Endodermal cell (in vitro differentiated cells): ENCODE measurements around the gene HIP1R. TPM values are rescaled to one million over a fixed set of nuclear protein-coding genes. Genes with fewer than 3 reads are reported as not detected.
A peak's percentile ranks its signal among the peaks of the same experiment; 100 is the strongest.

Source experiments
- DNase-seq: peaks from one replicate; pipeline ENCODE4 v3.0.0-alpha.2; 2017
- H3K27ac ChIP-seq: 2 replicates; pipeline ENCODE4 v1.5.1; 2013; ENCODE audit warnings: mild to moderate bottlenecking, low read depth, low read length, moderate library complexity
- H3K27me3 ChIP-seq: 2 replicates; pipeline ENCODE4 v1.6.1; 2013; ENCODE audit warnings: mild to moderate bottlenecking, low read length, moderate library complexity; ENCODE audit not compliant: insufficient read depth, control insufficient read depth, poor library complexity, severe bottlenecking
- H3K36me3 ChIP-seq: 2 replicates; pipeline ENCODE4 v1.7.0; 2013; ENCODE audit warnings: mild to moderate bottlenecking, low read length, moderate library complexity; ENCODE audit not compliant: control insufficient read depth, insufficient read depth
- H3K4me1 ChIP-seq: one replicate; pipeline ENCODE4 v1.7.0; 2013; ENCODE audit warnings: low read length; ENCODE audit not compliant: control insufficient read depth, insufficient read depth
- H3K4me3 ChIP-seq: 2 replicates; pipeline ENCODE4 v1.5.1; 2013; ENCODE audit warnings: mild to moderate bottlenecking, low read length, moderate library complexity
- H3K9ac ChIP-seq: 2 replicates; pipeline ENCODE4 v1.6.1; 2013; ENCODE audit warnings: mild to moderate bottlenecking, low read length, moderate library complexity; ENCODE audit not compliant: poor library complexity, severe bottlenecking; ENCODE audit errors: extremely low read depth
- H3K9me3 ChIP-seq: 2 replicates; pipeline ENCODE4 v1.6.1; 2013; ENCODE audit warnings: mild to moderate bottlenecking, low read length, moderate library complexity; ENCODE audit not compliant: control insufficient read depth
- H3K27ac Mint-ChIP-seq: 2 replicates; pipeline ENCODE4 v1.8.0; 2020; ENCODE audit warnings: mixed read lengths
- H3K27me3 Mint-ChIP-seq: 2 replicates; pipeline ENCODE4 v1.8.0; 2021; ENCODE audit warnings: mild to moderate bottlenecking, mixed read lengths; ENCODE audit not compliant: insufficient read depth
- H3K36me3 Mint-ChIP-seq: 2 replicates; pipeline ENCODE4 v1.8.0; 2020; ENCODE audit warnings: low read depth, mixed read lengths
- H3K4me1 Mint-ChIP-seq: 2 replicates; pipeline ENCODE4 v1.8.0; 2020; ENCODE audit warnings: mixed read lengths
- H3K4me3 Mint-ChIP-seq: 2 replicates; pipeline ENCODE4 v1.8.0; 2020; ENCODE audit warnings: mild to moderate bottlenecking, moderate library complexity, mixed read lengths
- H3K9me3 Mint-ChIP-seq: 2 replicates; pipeline ENCODE4 v1.8.0; 2020; ENCODE audit warnings: mild to moderate bottlenecking, mixed read lengths
- CTCF ChIP-seq: fragments of 200-600 bp; sonication (generic); conservative IDR thresholded peaks from 2 replicates; pipeline ENCODE4 v1.5.0; 2021; ENCODE audit warnings: antibody characterized with exemption, mild to moderate bottlenecking
- WGBS, 2 experiments: methylation state at CpG; one replicate each; pipeline versions ENCODE4 v1.1.5 to v1.1.7; 2013; ENCODE audit warnings: missing lambda C conversion rate in 2 of 2, mixed read lengths in 1 of 2; ENCODE audit not compliant: insufficient coverage in 1 of 2, insufficient read length in 1 of 2; 5-methylcytosine and 5-hydroxymethylcytosine counted together
- total RNA-seq, 2 donors: library from RNA; stranded (reverse); fragmentation: NEBNext Ultra II Directional in 1 of 2; extraction: Animal tissue kit (Norgen Biotek cat#: 25700) in 1 of 2; gene quantifications; 2 replicates in 1 of 2; 3 replicates in 1 of 2; pipeline ENCODE4 v1.2.1, GENCODE V29; 2021

HIP1R gene
- total RNA-seq, 2 donors from 2014 or later, result 24.5 to 24.9 TPM

- no peak overlapping the region for H3K27ac ChIP-seq
- Mint-ChIP-seq H3K9me3 (no peaks in the 10 kb centered on the region), H3K4me3 (no peak overlapping the region), H3K27me3 (no peaks in the 10 kb centered on the region), H3K27ac (no peak overlapping the region), H3K36me3 (no peaks in the 10 kb centered on the region), H3K4me1 (no peaks in the 10 kb centered on the region)
- no peak overlapping the region for H3K9ac ChIP-seq
- DNase-seq, result peak; percentile 33
- no peaks in the 10 kb centered on the region for H3K36me3 ChIP-seq
- no peaks in the 10 kb centered on the region for H3K4me1 ChIP-seq
- H3K27me3 ChIP-seq, result no peaks in the 10 kb centered on the region
- TF ChIP-seq CTCF, result no peak
- no peak overlapping the region for H3K4me3 ChIP-seq
- no peaks in the 10 kb centered on the region for H3K9me3 ChIP-seq
- 86 to 92% methylated on average over 4 of the region's 4 CpGs for WGBS, 2 experiments
Observed at GRCh38 chr12:122788387-122788786, 46.9 kb upstream of the HIP1R start.

GRCh38 chr12:122789637-122790036, 45.6 kb upstream of the HIP1R start:
- no peak for TF ChIP-seq CTCF
- Histone ChIP-seq H3K36me3 (no peaks in the 10 kb centered on the region), H3K4me1 (no peaks in the 10 kb centered on the region), H3K4me3 (no peak overlapping the region), H3K9ac (no peak overlapping the region), H3K9me3 (no peaks in the 10 kb centered on the region), H3K27ac (no peak overlapping the region), H3K27me3 (no peaks in the 10 kb centered on the region)
- H3K9me3 Mint-ChIP-seq, result no peaks in the 10 kb centered on the region
- H3K4me1 Mint-ChIP-seq, result no peaks in the 10 kb centered on the region
- no peak for DNase-seq
- H3K27ac Mint-ChIP-seq, result no peak overlapping the region
- WGBS, 2 experiments, result 90 to 93% methylated on average over 3 to 4 of the region's 5 CpGs
- H3K36me3 Mint-ChIP-seq, result no peaks in the 10 kb centered on the region
- no peak overlapping the region for H3K4me3 Mint-ChIP-seq
- no peaks in the 10 kb centered on the region for H3K27me3 Mint-ChIP-seq

GRCh38 chr12:122790393-122791075, 44.7 kb upstream of the HIP1R start:
- no peak overlapping the region for H3K4me3 Mint-ChIP-seq
- H3K4me1 Mint-ChIP-seq, result peaks cover under 1% of the 10 kb centered on the region
- TF ChIP-seq CTCF, result no peak
- Histone ChIP-seq H3K36me3 (no peaks in the 10 kb centered on the region), H3K4me1 (no peaks in the 10 kb centered on the region), H3K27me3 (no peaks in the 10 kb centered on the region), H3K9ac (no peak overlapping the region), H3K27ac (no peak overlapping the region), H3K9me3 (no peaks in the 10 kb centered on the region), H3K4me3 (no peak overlapping the region)
- H3K27me3 Mint-ChIP-seq, result no peaks in the 10 kb centered on the region
- 68 to 81% methylated on average over 3 to 5 of the region's 5 CpGs for WGBS, 2 experiments
- no peaks in the 10 kb centered on the region for H3K36me3 Mint-ChIP-seq
- H3K27ac Mint-ChIP-seq, result no peak overlapping the region
- no peaks in the 10 kb centered on the region for H3K9me3 Mint-ChIP-seq
- DNase-seq, result peak; percentile 78
